ENCODE data around the gene PPP1R12A. TPM values are rescaled to one million over a fixed set of nuclear protein-coding genes. Genes with fewer than 3 reads are reported as not detected.

Gene PPP1R12A
- total and polyA plus RNA-seq, 4 donors = 13.2 to 250 (median 38.2) TPM

DNA sequence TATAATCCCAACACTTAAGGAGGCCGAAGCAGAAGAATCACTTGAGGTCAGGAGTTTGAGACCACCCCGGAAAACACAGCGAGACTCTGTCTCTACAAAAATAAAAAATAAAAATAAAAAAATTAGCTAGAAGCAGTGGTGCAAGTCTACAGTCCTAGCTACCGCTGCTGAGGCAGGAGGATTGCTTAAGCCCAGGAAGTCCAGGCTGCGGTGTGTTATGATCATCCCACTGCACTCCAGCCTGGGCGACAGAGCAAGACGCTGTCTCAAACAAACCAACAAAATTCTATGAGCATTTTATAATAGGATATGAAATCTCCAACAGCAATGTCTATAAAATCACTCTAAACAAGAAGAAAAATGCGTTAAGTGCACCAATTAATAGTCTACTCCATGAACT is 75.3 kb downstream of the PPP1R12A start:
- H3K9ac ChIP-seq (ENCODE audit: insufficient read depth in 1 of 2, low read length in 2 of 2) = no peak overlapping the region
- H3K9me3 ChIP-seq (ENCODE audit: control insufficient read depth in 4 of 4, insufficient read depth in 3 of 4, low read length in 3 of 4) = no peaks in the 10 kb centered on the region
- DNase-seq (no peak), ATAC-seq (ENCODE audit: insufficient read depth, low FRiP score) (no peak)
- H3K36me3 ChIP-seq (ENCODE audit: control insufficient read depth in 4 of 4, insufficient read depth in 4 of 4, low read length in 4 of 4) = peaks cover 0 to 7% (median 2%) of the 10 kb centered on the region in 4 donors
- H3K4me1 ChIP-seq (ENCODE audit: control insufficient read depth in 5 of 5, insufficient read depth in 5 of 5, low read length in 5 of 5) = peaks cover 0 to 3% (median 0%) of the 10 kb centered on the region in 5 donors
- no peaks in the 10 kb centered on the region for H3K27me3 ChIP-seq (ENCODE audit: control insufficient read depth in 3 of 3, insufficient read depth in 3 of 3, low read length in 2 of 3)
- no peak overlapping the region for H3K27ac ChIP-seq (ENCODE audit: low read depth in 1 of 2, low read length in 1 of 2)
- TF ChIP-seq, protein P1, sequence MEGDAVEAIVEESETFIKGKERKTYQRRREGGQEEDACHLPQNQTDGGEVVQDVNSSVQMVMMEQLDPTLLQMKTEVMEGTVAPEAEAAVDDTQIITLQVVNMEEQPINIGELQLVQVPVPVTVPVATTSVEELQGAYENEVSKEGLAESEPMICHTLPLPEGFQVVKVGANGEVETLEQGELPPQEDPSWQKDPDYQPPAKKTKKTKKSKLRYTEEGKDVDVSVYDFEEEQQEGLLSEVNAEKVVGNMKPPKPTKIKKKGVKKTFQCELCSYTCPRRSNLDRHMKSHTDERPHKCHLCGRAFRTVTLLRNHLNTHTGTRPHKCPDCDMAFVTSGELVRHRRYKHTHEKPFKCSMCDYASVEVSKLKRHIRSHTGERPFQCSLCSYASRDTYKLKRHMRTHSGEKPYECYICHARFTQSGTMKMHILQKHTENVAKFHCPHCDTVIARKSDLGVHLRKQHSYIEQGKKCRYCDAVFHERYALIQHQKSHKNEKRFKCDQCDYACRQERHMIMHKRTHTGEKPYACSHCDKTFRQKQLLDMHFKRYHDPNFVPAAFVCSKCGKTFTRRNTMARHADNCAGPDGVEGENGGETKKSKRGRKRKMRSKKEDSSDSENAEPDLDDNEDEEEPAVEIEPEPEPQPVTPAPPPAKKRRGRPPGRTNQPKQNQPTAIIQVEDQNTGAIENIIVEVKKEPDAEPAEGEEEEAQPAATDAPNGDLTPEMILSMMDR (IDR thresholded peaks at IDR 0.05; ENCODE audit: control extremely low read depth, extremely low read depth) = no peak
- no peak overlapping the region for H3K4me3 ChIP-seq
- 64 to 88% methylated on average over 8 of the region's 8 CpGs for WGBS, 2 donors

DNA sequence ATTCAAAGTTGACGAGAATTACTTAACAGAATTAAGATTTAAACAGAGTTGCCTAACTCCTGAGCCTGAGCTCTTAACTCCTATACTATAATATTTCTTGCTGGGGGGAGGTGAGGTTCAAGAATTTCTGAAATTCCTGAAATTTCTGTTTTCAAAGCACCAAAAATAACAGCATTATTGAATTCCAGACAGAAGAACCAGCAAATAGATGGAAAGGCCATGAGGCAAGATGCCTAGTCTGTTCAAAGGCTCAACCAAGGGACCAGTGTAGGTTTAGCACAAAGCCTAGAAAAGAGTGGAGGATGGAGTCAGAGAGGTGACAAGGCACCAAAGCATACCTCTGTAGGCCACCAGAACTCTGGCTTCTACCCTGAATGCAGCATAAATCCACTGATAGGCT is 76.4 kb downstream of the PPP1R12A start:
- no peak for ATAC-seq (ENCODE audit: insufficient read depth, low FRiP score)
- Histone ChIP-seq H3K27ac (ENCODE audit: low read depth in 1 of 2, low read length in 1 of 2) (no peak overlapping the region), H3K9ac (ENCODE audit: insufficient read depth in 1 of 2, low read length in 2 of 2) (no peak overlapping the region), H3K4me1 (ENCODE audit: control insufficient read depth in 5 of 5, insufficient read depth in 5 of 5, low read length in 5 of 5) (peaks cover 0 to 3% (median 0%) of the 10 kb centered on the region in 5 donors), H3K4me3 (no peak overlapping the region), H3K9me3 (ENCODE audit: control insufficient read depth in 4 of 4, insufficient read depth in 3 of 4, low read length in 3 of 4) (no peaks in the 10 kb centered on the region), H3K36me3 (ENCODE audit: control insufficient read depth in 4 of 4, insufficient read depth in 4 of 4, low read length in 4 of 4) (peaks cover 0 to 7% (median 2%) of the 10 kb centered on the region in 4 donors), H3K27me3 (ENCODE audit: control insufficient read depth in 3 of 3, insufficient read depth in 3 of 3, low read length in 2 of 3) (no peaks in the 10 kb centered on the region)
- WGBS, 2 donors = 39 to 79% methylated on average over 1 of the region's 1 CpG
- TF ChIP-seq, protein P1 (IDR thresholded peaks at IDR 0.05; ENCODE audit: control extremely low read depth, extremely low read depth) = no peak
- DNase-seq = no peak

DNA sequence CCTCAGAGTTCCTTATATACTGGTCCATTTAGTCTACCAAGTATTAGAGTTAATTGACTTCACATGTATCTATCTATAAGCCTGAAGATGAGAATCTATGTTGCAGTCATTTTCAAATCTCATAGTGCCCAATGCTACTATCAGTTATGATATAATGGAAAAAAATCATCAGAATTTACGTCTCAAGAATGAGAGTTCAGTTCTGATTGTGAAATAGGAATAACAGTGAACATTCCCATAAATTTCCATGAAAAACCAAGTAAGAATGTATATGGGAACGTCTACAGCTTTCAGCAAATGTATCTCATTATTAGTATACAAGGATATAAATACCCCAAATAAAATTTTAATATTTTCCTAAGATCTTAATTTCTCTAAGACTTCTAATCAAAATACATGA is 77.2 kb downstream of the PPP1R12A start:
- Histone ChIP-seq H3K27ac (ENCODE audit: low read depth in 1 of 2, low read length in 1 of 2) (no peak overlapping the region), H3K4me1 (ENCODE audit: control insufficient read depth in 5 of 5, insufficient read depth in 5 of 5, low read length in 5 of 5) (peaks cover 0 to 3% (median 0%) of the 10 kb centered on the region in 5 donors), H3K4me3 (no peak overlapping the region), H3K9ac (ENCODE audit: insufficient read depth in 1 of 2, low read length in 2 of 2) (no peak overlapping the region), H3K36me3 (ENCODE audit: control insufficient read depth in 4 of 4, insufficient read depth in 4 of 4, low read length in 4 of 4) (peaks cover 0 to 7% (median 2%) of the 10 kb centered on the region in 4 donors), H3K27me3 (ENCODE audit: control insufficient read depth in 3 of 3, insufficient read depth in 3 of 3, low read length in 2 of 3) (no peaks in the 10 kb centered on the region), H3K9me3 (ENCODE audit: control insufficient read depth in 4 of 4, insufficient read depth in 3 of 4, low read length in 3 of 4) (no peaks in the 10 kb centered on the region)
- 43 to 45% methylated on average over 2 of the region's 2 CpGs for WGBS, 2 donors
- TF ChIP-seq, protein P1 (IDR thresholded peaks at IDR 0.05; ENCODE audit: control extremely low read depth, extremely low read depth) = no peak
- ATAC-seq (ENCODE audit: insufficient read depth, low FRiP score) (no peak), DNase-seq (no peak)
